Tibial artery (tissue), 4 donors: ENCODE measurements around the gene TMEM165.
"Not testable (repeated sequence)": the region's sequence is repeated elsewhere in the genome, so short reads cannot be mapped to it uniquely, and the experiment has no call there.

ENCODE experiments used
- DNase-seq, 2 donors: peaks; one replicate each; pipeline ENCODE4 v3.0.0-alpha.2; 2019
- H3K27ac ChIP-seq, 2 donors: fragments of 200-600 bp; sonication (generic) in 1 of 2; 1 replicate in 1 of 2; 2 replicates in 1 of 2; pipeline ENCODE4 v1.5.1; 2018 to 2019; ENCODE audit warnings: mild to moderate bottlenecking in 1 of 2
- H3K27me3 ChIP-seq, 2 donors: fragments of 200-600 bp; sonication (generic) in 1 of 2; one replicate each; pipeline versions ENCODE4 v1.5.1 to v1.6.0; 2016 to 2019
- H3K36me3 ChIP-seq, 3 donors: fragments of 200-600 bp; sonication (generic) in 2 of 3; one replicate each; pipeline ENCODE4 v1.5.1; 2016 to 2019; ENCODE audit warnings: mild to moderate bottlenecking in 2 of 3
- H3K4me1 ChIP-seq, 4 donors: fragments of 200-600 bp; sonication (generic) in 2 of 4; 1 replicate in 3 of 4; 2 replicates in 1 of 4; pipeline ENCODE4 v1.5.1; 2016 to 2019
- H3K4me3 ChIP-seq, 2 donors: fragments of 200-600 bp; sonication (generic) in 1 of 2; 1 replicate in 1 of 2; 2 replicates in 1 of 2; pipeline ENCODE4 v1.5.1; 2018 to 2019; ENCODE audit warnings: mild to moderate bottlenecking in 2 of 2
- H3K9me3 ChIP-seq, 3 donors: fragments of 200-600 bp; sonication (generic) in 1 of 3; one replicate each; pipeline ENCODE4 v1.5.1; 2016 to 2019
- CTCF ChIP-seq, 2 experiments: fragments of 200-600 bp in 1 of 2; fragments of 450-650 bp in 1 of 2; IDR thresholded peaks; one replicate each; pipeline ENCODE4 v1.5.1; 2017 to 2019; ENCODE audit warnings: antibody characterized with exemption in 2 of 2, mild to moderate bottlenecking in 1 of 2, moderate library complexity in 1 of 2
- intact Hi-C: fragments of 100-400 bp; cut with DNase I; formaldehyde crosslinking; loops from one replicate; pipeline ENCODE4 v1.15.0; 2023; ENCODE audit warnings: low total_unique reads

The TMEM165 gene

GRCh38 chr4:55395529-55396307 is at the start of gene TMEM165:
Gene TMEM165, plus strand, starts transcription at chr4:55395957. Its CDS starts 233 bp downstream, at chr4:55396190.
- H3K27me3 ChIP-seq, result no peaks in the 10 kb centered on the region
- no peak for TF ChIP-seq CTCF (IDR thresholded peaks at IDR 0.05)
- DNase-seq, result peak; percentile 88 to 95
- peak within 1 kb of the TSS; percentile 74 to 98 for H3K4me3 ChIP-seq
- no peaks in the 10 kb centered on the region for H3K9me3 ChIP-seq
- peaks cover 0 to 37% (median 18%) of the 10 kb centered on the region in 4 donors for H3K4me1 ChIP-seq
- H3K27ac ChIP-seq, result peak within 1 kb of the TSS; percentile 98 to 99
- intact Hi-C loops, result loop anchor here (5.0 to 10.0 kb wide), 3 partner anchors 48 to 459 kb away; partner anchors contain the start of genes CLOCK, EXOC1 and SRD5A3
- H3K36me3 ChIP-seq, result no peaks in the 10 kb centered on the region

GRCh38 chr4:55345980-55346850 is 49.5 kb upstream of the TMEM165 start, which contains the start of gene SRD5A3:
Gene SRD5A3, plus strand, starts transcription at chr4:55346242. Its CDS starts 95 bp downstream, at chr4:55346337.
- intact Hi-C loops, result loop anchor here (5.0 to 10.0 kb wide), 3 partner anchors 51 to 509 kb away; partner anchors contain the start of genes CLOCK, EXOC1 and TMEM165
- DNase-seq, result peak; percentile 69 to 89
- H3K4me1 ChIP-seq, result peaks cover 0 to 14% (median 13%) of the 10 kb centered on the region in 4 donors

GRCh38 chr4:55346851-55347255 is 48.9 kb upstream of the TMEM165 start:
- DNase-seq, result no peak

More at GRCh38 chr4:55345980-55346850, 49.5 kb upstream of the TMEM165 start, which contains the start of gene SRD5A3:
- Histone ChIP-seq H3K36me3 (no peaks in the 10 kb centered on the region), H3K27ac (peak within 1 kb of the TSS; percentile 90 to 95), H3K4me3 (peak within 1 kb of the TSS; percentile 71 to 79), H3K9me3 (no peaks in the 10 kb centered on the region), H3K27me3 (no peaks in the 10 kb centered on the region)
- TF ChIP-seq CTCF (IDR thresholded peaks at IDR 0.05), result peak; percentile 92 to 93

GRCh38 chr4:55347610-55348228 is 48.0 kb upstream of the TMEM165 start:
- intact Hi-C loops, result loop anchor here (5.0 to 10.0 kb wide), 3 partner anchors 50 to 507 kb away; partner anchors contain the start of genes CLOCK, EXOC1 and TMEM165
- no peak for TF ChIP-seq CTCF (IDR thresholded peaks at IDR 0.05)
- H3K9me3 ChIP-seq, result no peaks in the 10 kb centered on the region
- no peak for DNase-seq
- no peaks in the 10 kb centered on the region for H3K27me3 ChIP-seq
- H3K27ac ChIP-seq, result peak overlapping the region; percentile 90 to 95
- no peaks in the 10 kb centered on the region for H3K36me3 ChIP-seq
- H3K4me1 ChIP-seq, result peaks cover 0 to 14% (median 13%) of the 10 kb centered on the region in 4 donors
- H3K4me3 ChIP-seq, result no peak overlapping the region

More at GRCh38 chr4:55346851-55347255, 48.9 kb upstream of the TMEM165 start:
- peaks cover 0 to 14% (median 13%) of the 10 kb centered on the region in 4 donors for H3K4me1 ChIP-seq
- H3K27ac ChIP-seq, result peak overlapping the region; percentile 90 to 95
- no peaks in the 10 kb centered on the region for H3K27me3 ChIP-seq
- no peaks in the 10 kb centered on the region for H3K9me3 ChIP-seq
- TF ChIP-seq CTCF (IDR thresholded peaks at IDR 0.05), result no peak
- H3K36me3 ChIP-seq, result no peaks in the 10 kb centered on the region
- peak overlapping the region; percentile 71 to 79 for H3K4me3 ChIP-seq
- intact Hi-C loops, result loop anchor here (5.0 to 10.0 kb wide), 3 partner anchors 50 to 508 kb away; partner anchors contain the start of genes CLOCK, EXOC1 and TMEM165

- H3K4me1 ChIP-seq, result peaks cover 0 to 14% (median 13%) of the 10 kb centered on the region in 4 donors
- H3K9me3 ChIP-seq, result no peaks in the 10 kb centered on the region
- no peaks in the 10 kb centered on the region for H3K36me3 ChIP-seq
- no peak for DNase-seq
- TF ChIP-seq CTCF (IDR thresholded peaks at IDR 0.05), result no peak
- H3K4me3 ChIP-seq, result no peak overlapping the region
- intact Hi-C loops, result loop anchor here (5.0 to 10.0 kb wide), 3 partner anchors 49 to 506 kb away; partner anchors contain the start of genes CLOCK, EXOC1 and TMEM165
- H3K27me3 ChIP-seq, result no peaks in the 10 kb centered on the region
- peak overlapping the region in 1 of 2 donors; percentile 90 for H3K27ac ChIP-seq
These were observed 47.3 kb upstream of the TMEM165 start for GRCh38 chr4:55348466-55348865.

- H3K4me3 ChIP-seq, DNase-seq, H3K36me3 ChIP-seq, intact Hi-C loops, H3K27me3 ChIP-seq, H3K27ac ChIP-seq, H3K9me3 ChIP-seq: not testable (repeated sequence)
- H3K4me1 ChIP-seq, result peaks cover 0 to 14% (median 13%) of the 10 kb centered on the region in 4 donors
These were observed 44.9 kb upstream of the TMEM165 start for GRCh38 chr4:55350870-55351269.
